KBM-7 (cell line): ENCODE measurements around the gene CNTNAP5.

ENCODE experiments used
- DNase-seq: peaks from one replicate; pipeline ENCODE4 v3.0.0-alpha.2; 2015
- in situ Hi-C: fragments of 300-500 bp; cut with MboI; formaldehyde crosslinking; loops from 2 replicates; pipeline ENCODE4 v1.14.3; 2020; ENCODE audit warnings: low sequenced_read_pairs, low pct_unique_long_range_greater_than_20kb, mixed read lengths

The CNTNAP5 gene

DNA sequence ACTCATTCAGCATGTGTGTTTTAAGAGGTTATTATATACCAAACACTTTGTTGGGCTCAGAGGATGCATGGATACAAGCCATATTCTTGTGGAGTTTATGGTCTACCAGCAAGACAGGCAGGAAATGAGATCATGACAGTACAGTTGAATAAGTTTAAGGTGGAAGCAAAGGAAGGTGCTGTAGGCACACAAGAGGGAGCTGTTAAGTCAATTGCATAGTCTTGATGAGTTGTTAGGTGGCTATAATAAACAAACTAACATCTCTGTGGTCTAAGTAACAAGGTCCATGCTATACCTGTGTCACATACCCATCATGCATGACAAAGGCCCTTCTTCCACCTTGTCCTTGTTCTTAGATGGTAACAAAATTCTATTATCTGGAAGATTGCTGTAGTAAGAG lies 538.3 kb downstream of the CNTNAP5 start:
- no peak for DNase-seq
- in situ Hi-C loops, result no loop called here

DNA sequence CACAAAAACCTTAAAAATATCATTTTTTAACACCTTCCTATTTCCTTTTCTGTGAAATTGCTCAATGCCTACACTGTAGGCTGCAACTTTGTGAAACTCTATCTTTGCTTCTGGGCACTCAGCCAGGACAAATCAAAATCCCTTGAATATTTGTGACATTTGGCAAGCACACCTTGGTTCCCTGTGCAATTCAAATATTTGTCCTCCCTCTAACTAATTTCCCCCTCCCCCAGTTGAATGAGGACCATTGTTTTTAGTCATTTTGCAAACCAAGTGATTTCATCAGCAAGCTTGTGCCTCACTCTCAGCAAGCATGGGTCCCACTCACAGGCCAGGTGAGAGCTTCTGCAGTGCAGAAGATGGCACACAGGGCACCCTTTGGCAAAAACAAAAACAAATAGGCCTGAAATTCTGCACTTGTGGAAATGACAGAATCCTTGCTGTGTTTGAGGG lies 541.5 kb downstream of the CNTNAP5 start:
- in situ Hi-C loops, result no loop called here

DNA sequence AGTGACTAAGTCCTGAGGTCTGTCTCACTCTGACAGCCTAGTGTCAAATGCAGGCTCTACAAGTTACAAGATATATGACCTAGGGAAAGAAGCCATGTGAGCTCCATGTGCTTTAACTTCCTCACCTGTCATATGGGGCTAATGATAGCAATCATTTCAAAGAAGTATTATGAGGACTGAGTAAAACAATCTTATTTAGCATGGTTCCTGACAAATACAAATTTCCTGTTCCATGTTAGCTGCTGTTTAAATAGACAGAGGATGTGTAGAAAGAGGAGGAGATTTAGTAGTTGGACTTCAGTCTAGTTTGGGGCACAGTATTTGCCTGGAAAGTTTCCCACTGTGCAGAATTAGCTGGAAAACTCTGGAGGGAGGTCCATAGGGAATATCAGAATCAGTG lies 545.8 kb downstream of the CNTNAP5 start:
- DNase-seq, result no peak
- in situ Hi-C loops, result no loop called here

More for the DNA sequence above, 541.5 kb downstream of the CNTNAP5 start:
- DNase-seq, result no peak

DNA sequence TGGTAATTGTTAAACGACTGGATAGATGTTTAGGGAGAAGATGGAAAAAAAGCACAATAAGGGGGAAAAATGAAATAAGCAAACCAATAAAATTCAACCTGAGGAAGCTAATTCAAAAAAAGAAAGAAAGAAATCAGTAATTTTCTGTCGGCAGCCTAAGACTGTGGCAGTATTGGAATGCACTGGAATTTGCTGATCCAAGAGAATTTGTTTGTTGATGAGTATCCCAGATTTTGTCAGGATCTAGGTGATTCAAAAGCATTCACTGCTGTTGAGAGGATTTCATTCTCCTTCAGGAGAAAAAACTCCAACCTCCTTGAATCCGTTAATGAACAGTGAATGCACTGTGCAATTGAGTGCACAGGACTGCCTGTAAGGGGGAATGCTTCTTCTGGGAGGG lies 546.7 kb downstream of the CNTNAP5 start:
- in situ Hi-C loops, result no loop called here
- no peak for DNase-seq

- DNase-seq, result no peak
- in situ Hi-C loops, result no loop called here
Measured at GRCh38 chr2:124572934-124573634, 548.0 kb downstream of the CNTNAP5 start.

GRCh38 chr2:124575497-124575896 lies 550.4 kb downstream of the CNTNAP5 start:
- no peak for DNase-seq
- in situ Hi-C loops, result no loop called here

GRCh38 chr2:124580263-124580662 lies 555.2 kb downstream of the CNTNAP5 start:
- in situ Hi-C loops, result no loop called here
- DNase-seq, result no peak

DNA sequence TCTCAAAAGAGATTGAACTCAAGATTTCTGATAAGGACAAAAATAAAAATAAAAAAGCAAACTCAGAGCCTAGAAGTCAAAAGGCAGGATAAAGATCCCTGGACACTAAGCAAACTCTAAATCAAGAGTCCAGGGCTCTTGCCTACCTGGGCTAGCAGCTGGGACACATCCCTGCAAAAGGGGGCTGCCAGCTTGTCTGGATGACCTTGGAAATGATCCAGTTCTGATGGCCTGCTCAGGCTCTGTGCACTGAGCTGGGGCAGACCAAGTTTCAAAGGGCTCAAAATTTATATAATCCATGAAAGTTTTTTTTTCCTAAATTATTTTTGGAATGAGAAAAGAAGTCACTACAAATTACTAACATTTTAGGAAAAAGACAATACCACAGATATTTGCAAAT lies 557.3 kb downstream of the CNTNAP5 start:
- no peak for DNase-seq
- in situ Hi-C loops, result no loop called here

GRCh38 chr2:124584615-124585014 lies 559.5 kb downstream of the CNTNAP5 start:
- DNase-seq, result no peak
- in situ Hi-C loops, result no loop called here

DNA sequence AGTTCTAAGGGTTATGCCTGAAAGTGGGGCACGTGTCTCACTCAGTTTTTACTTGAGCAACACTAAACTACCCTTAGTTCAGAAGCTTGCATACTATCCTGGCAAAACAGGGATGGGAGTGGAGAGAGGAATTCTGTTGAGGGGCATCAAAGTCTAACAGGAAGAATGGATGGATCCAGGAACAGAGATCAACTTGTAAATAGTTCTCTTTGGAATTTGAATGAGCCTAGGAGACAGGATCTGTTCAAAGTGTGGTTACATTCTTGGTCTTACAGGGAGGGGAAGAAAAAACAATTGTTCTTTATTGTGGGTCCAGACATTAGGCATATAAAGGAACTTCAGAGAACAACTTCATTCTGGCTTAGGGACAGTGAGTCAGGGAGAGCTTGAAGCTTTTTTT lies 560.2 kb downstream of the CNTNAP5 start:
- DNase-seq, result no peak
- in situ Hi-C loops, result no loop called here

GRCh38 chr2:124586210-124586609 lies 561.1 kb downstream of the CNTNAP5 start:
- DNase-seq, result no peak
- in situ Hi-C loops, result no loop called here

GRCh38 chr2:124586835-124587234 lies 561.7 kb downstream of the CNTNAP5 start:
- no peak for DNase-seq
- in situ Hi-C loops, result no loop called here

GRCh38 chr2:124589971-124590370 lies 564.9 kb downstream of the CNTNAP5 start:
- in situ Hi-C loops, result no loop called here

GRCh38 chr2:124602759-124603158 lies 577.7 kb downstream of the CNTNAP5 start:
- in situ Hi-C loops, result no loop called here
- no peak for DNase-seq

More at GRCh38 chr2:124589971-124590370, 564.9 kb downstream of the CNTNAP5 start:
- no peak for DNase-seq

DNA sequence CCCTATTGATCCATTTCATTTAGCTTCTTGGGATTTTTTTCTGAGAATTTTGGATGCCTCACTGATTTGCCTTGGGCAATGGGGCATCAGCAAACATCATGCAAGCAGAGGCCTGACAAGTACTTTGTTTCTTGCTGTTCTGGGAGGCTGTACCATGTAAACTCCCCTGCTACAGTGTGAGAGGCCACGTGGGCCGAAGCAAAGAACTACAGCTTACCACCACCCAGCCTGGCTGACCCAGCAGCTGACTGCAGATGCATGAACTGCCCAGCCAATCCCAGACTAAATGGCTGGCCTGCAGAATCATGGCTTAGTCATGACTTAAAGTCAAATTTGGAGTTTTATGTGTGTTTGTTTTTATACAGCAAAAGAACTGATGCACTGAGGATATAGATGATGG lies 579.9 kb downstream of the CNTNAP5 start:
- in situ Hi-C loops, result no loop called here
- no peak for DNase-seq

- in situ Hi-C loops, result no loop called here
- no peak for DNase-seq
Measured at GRCh38 chr2:124607679-124608078, 582.6 kb downstream of the CNTNAP5 start.

DNA sequence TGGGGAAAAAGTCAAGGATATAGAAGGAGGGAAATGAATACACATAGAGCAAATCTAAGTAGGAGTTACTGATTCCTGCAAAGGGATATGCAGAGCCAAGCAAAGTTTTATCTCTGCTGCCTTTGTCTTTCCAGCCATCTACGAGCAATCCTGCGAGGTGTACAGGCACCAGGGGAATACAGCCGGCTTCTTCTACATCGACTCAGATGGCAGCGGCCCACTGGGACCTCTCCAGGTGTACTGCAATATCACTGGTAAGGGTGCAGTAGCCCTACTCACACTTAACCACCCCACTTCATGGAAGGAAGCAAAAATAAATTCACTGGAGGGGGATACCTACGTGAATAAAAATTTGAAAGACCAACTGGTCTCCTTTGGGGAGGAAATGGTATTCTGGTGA lies 584.6 kb downstream of the CNTNAP5 start:
- in situ Hi-C loops, result no loop called here
- DNase-seq, result no peak

- in situ Hi-C loops, result no loop called here
- DNase-seq, result no peak
Measured at GRCh38 chr2:124610141-124610540, 585.1 kb downstream of the CNTNAP5 start.

- in situ Hi-C loops, result no loop called here
- no peak for DNase-seq
Measured at GRCh38 chr2:124610866-124611265, 585.8 kb downstream of the CNTNAP5 start.

DNA sequence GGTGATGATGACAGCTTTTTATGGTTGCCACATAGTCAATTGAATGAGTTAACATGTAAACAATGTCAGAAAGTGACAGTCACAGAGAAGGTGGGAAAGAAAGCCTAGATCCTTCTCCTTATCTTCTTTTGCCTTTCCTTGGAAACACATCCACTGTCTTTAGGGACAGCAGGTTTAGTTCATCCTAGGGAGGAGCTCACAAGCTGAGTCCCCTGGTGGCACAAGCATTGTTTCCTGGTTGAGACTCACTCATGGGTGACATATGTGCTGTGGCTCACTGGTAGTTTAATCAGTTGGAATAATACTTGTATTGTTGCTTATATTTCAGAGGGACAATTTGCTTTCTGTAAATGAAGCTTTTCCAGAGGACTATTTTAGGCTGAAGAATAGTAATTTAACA lies 598.5 kb downstream of the CNTNAP5 start:
- DNase-seq, result no peak
- in situ Hi-C loops, result no loop called here

DNA sequence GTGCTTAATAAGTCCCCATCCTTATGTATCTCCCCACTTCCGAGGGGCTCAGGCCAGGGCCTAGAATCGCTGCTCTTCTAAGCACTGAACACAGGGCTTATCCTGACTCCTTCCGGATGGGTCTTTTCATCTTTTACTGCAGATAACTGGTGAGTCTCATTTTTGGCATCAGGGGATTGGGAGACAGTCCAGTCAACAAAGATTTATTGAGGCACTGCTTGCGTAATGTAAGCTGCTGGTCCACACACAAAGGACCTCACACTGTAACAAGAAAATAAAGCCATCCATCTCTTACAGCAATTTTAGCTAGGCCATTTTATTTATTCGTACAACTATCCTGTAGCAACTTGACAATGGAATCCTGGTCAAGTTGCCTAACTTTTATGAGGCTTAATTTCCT lies 600.5 kb downstream of the CNTNAP5 start:
- DNase-seq, result no peak
- in situ Hi-C loops, result no loop called here
